ENCODE data around the gene USPL1.

USPL1 gene

GRCh38 chr13:30698488-30699005 lies 80.8 kb downstream of the USPL1 start:
- DNase-seq, result no peak

GRCh38 chr13:30700364-30700763 lies 82.6 kb downstream of the USPL1 start:
- DNase-seq, result no peak

- no peak for DNase-seq
Measured at GRCh38 chr13:30702006-30702405, 84.3 kb downstream of the USPL1 start.

GRCh38 chr13:30704596-30704995 lies 86.9 kb downstream of the USPL1 start:
- no peak for DNase-seq

- DNase-seq, result no peak
Measured at GRCh38 chr13:30705680-30706079, 88.0 kb downstream of the USPL1 start.

GRCh38 chr13:30708541-30708940 lies 90.8 kb downstream of the USPL1 start:
- DNase-seq, result no peak
